Endothelial cell of umbilical vein (primary cell): Measurements from ENCODE around the gene WNT9B.

Experiments
- CTCF ChIP-seq, 2 donors: IDR thresholded peaks; 1 replicate in 1 of 2; 2 replicates in 1 of 2; pipeline ENCODE4 v1.5.1; 2011; ENCODE audit warnings: low read length in 2 of 2, mild to moderate bottlenecking in 2 of 2, moderate library complexity in 2 of 2, control low read depth in 1 of 2, inconsistent platforms in 1 of 2, low read depth in 1 of 2; ENCODE audit not compliant: insufficient read depth in 1 of 2; ENCODE audit errors: extremely low read depth in 1 of 2
- EZH2 ChIP-seq: IDR thresholded peaks from 2 replicates; pipeline ENCODE4 v1.6.1; 2012; ENCODE audit warnings: borderline replicate concordance, low read depth, mild to moderate bottlenecking, moderate library complexity, low read length, inconsistent platforms; ENCODE audit not compliant: severe bottlenecking
- FOS ChIP-seq: IDR thresholded peaks from 2 replicates; pipeline ENCODE4 v1.6.1; 2011; ENCODE audit warnings: mild to moderate bottlenecking, low read length, moderate library complexity, borderline replicate concordance; ENCODE audit not compliant: insufficient read depth
- GATA2 ChIP-seq: IDR thresholded peaks from 2 replicates; pipeline ENCODE4 v1.7.0; 2011; ENCODE audit warnings: low read depth, mild to moderate bottlenecking, moderate library complexity, mixed read lengths, low read length; ENCODE audit not compliant: insufficient read length, insufficient read depth
- JUN ChIP-seq: IDR thresholded peaks from 2 replicates; pipeline ENCODE4 v1.6.1; 2011; ENCODE audit warnings: borderline replicate concordance, low read depth; ENCODE audit not compliant: insufficient read length, insufficient read depth
- MAX ChIP-seq: IDR thresholded peaks from 2 replicates; pipeline ENCODE4 v1.6.1; 2011; ENCODE audit not compliant: insufficient read depth, insufficient read length
- MYC ChIP-seq: IDR thresholded peaks from one replicate; pipeline ENCODE4 v1.6.1; 2011; ENCODE audit warnings: mild to moderate bottlenecking, low read depth, low read length
- POLR2A ChIP-seq: IDR thresholded peaks from 2 replicates; pipeline ENCODE4 v1.6.1; 2012; ENCODE audit warnings: low read depth, mild to moderate bottlenecking, control low read depth, low read length
- POLR2AphosphoS5 ChIP-seq: IDR thresholded peaks from 2 replicates; pipeline ENCODE4 v1.6.1; 2012; ENCODE audit warnings: low read depth, mild to moderate bottlenecking, control low read depth, low read length, moderate library complexity; ENCODE audit not compliant: insufficient read depth

GRCh38 chr17:46889519-46889918, 38.1 kb downstream of the WNT9B start:
- TF ChIP-seq EZH2 (no peak), CTCF (IDR thresholded peaks at IDR 0.05; ENCODE audit: extremely low read depth in 1 of 2, insufficient read depth in 1 of 2, low read depth in 1 of 2, low read length in 2 of 2) (no peak), MAX (no peak), POLR2A (no peak), JUN (no peak), POLR2AphosphoS5 (no peak), FOS (no peak), GATA2 (no peak), MYC (no peak)
